ENCODE measurements around the gene KRTAP10-2.

KRTAP10-2 gene

GRCh38 chr21:44513389-44514217 is 37.7 kb downstream of the KRTAP10-2 start:
- no peak overlapping the region for H3K4me3 ChIP-seq (ENCODE audit: low read depth, low read length)
- DNase-seq (ENCODE audit: low read depth) = no peak
- TF ChIP-seq CTCF (IDR thresholded peaks at IDR 0.05; ENCODE audit: low read depth, low read length, missing control alignments) = no peak

DNA sequence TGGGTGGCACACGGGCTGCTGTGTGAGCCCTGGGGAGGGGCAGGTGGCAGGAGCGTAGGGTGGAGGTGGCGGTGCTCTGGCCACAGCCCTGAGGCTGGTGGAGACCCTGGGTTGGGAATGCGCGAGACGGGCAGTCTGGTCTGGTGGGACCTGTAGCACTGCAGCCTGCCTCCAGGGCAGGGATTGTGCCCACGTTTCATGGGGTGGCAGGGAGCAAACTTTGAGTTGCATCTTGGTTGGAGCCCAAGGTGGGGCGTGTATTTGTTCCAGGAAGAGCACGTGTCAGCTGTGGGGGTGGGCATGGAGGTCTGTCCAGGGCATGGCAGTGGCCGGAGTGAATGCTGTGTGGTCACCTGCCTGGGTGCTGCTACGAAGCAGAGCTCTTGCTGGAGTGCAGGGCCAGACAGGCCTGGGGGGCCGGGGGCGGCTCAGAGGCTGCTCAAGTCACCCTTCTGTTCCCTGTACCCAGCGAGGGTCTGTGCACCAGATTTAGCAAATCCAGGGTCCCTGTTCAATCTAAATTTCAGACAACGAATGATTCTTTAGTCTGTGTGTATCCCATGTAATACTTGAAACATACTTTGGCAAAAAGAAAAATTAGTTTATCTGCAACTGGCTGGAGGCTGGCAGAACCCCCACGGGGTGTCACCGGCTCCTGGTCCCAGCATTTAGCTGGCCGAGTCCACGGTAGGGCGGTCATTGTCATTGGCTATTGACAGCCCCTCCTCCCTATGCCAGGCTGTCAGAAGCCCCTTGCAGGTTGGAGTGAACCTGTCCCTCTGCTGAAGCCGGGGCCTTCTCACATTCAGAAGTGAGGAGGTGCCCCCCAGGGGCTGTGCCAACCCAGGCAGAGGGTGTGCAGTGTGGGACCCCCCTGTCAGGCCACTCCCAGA is 38.6 kb downstream of the KRTAP10-2 start:
- H3K4me3 ChIP-seq (ENCODE audit: low read depth, low read length) = no peak overlapping the region
- DNase-seq (ENCODE audit: low read depth) = no peak
- TF ChIP-seq CTCF (IDR thresholded peaks at IDR 0.05; ENCODE audit: low read depth, low read length, missing control alignments) = no peak

DNA sequence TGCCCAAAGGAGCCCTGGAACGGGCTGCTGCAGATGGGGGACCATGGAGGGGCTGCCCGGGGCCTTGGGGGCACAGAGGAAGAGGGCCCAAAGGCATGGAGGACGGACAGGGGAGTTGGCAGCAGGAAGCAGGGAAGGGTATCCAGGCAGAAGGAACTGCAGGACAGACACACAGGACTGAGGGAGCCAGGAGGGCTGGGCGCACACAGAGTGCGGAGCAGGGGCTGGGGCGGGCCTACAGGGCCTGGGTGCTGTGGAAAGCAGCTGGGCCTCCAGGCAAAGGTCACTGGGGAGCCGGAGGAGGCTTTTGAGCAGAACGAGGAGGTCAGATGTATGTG is 39.4 kb downstream of the KRTAP10-2 start:
- H3K4me3 ChIP-seq (ENCODE audit: low read depth, low read length) = no peak overlapping the region
- TF ChIP-seq CTCF (IDR thresholded peaks at IDR 0.05; ENCODE audit: low read depth, low read length, missing control alignments) = no peak
- DNase-seq (ENCODE audit: low read depth) = no peak

GRCh38 chr21:44511219-44511937 is 39.9 kb downstream of the KRTAP10-2 start:
- DNase-seq (ENCODE audit: low read depth) = no peak
- no peak overlapping the region for H3K4me3 ChIP-seq (ENCODE audit: low read depth, low read length)
- TF ChIP-seq CTCF (IDR thresholded peaks at IDR 0.05; ENCODE audit: low read depth, low read length, missing control alignments) = no peak

DNA sequence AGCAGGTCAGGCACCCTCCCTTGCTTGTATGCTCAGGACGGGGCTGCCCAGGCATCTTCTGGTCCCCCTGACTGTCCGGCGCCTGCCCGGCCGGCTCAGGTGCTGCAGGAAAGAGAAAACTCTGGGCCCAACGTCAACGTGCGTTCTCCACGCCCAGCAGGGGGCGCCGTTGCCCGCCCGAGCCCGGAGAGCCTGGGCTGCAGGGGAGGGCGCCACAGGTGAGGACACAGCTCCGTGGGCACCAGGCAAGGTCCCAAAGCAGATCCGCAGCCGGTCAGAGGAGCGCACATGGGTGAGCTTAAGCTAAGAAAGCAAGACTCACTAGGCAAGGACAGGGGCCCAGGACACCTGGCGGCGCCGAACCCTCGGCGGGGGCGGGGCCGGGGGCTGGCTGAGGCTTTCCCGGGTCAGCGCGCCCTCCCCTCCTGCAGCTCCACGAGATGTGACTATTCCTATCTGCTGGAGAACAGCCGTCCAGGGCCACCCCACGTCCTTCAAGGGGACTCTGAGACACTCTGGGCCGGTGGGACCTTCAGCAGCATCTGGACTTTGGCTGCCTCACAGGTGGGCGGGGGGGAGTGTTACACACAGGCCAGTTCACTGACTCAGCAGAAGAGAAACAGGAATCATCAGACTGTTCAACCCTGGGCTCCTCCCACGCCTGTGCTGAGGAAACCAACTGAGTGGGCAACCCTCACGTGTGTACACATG is 40.6 kb downstream of the KRTAP10-2 start:
- DNase-seq (ENCODE audit: low read depth) = no peak
- peak; percentile 84 for TF ChIP-seq CTCF (IDR thresholded peaks at IDR 0.05; ENCODE audit: low read depth, low read length, missing control alignments)
- H3K4me3 ChIP-seq (ENCODE audit: low read depth, low read length) = no peak overlapping the region

- no peak for DNase-seq (ENCODE audit: low read depth)
- no peak for TF ChIP-seq CTCF (IDR thresholded peaks at IDR 0.05; ENCODE audit: low read depth, low read length, missing control alignments)
- no peak overlapping the region for H3K4me3 ChIP-seq (ENCODE audit: low read depth, low read length)
Measured at GRCh38 chr21:44510109-44510507, 41.2 kb downstream of the KRTAP10-2 start.
